Caco-2 (cell line): Measurements from ENCODE around the gene NXPH4. TPM values are rescaled to one million over a fixed set of nuclear protein-coding genes. Genes with fewer than 3 reads are reported as not detected.

Experiments used
- BruUV-seq: library from RNA; stranded (reverse); fragments of 400-500 nt; replicated peaks from 2 replicates; lab custom pipeline; 2021; lab: Mats Ljungman, UMichigan
- CTCF ChIA-PET: fragments of 300-600 bp; sonication (Branson Sonifier 250); formaldehyde crosslinking; loops from one replicate; lab custom pipeline; 2022; ENCODE audit warnings: antibody characterized with exemption; lab: Charles Lee
- POLR2A ChIA-PET: fragments of 300-600 bp; sonication (Branson Sonifier 250); formaldehyde crosslinking; loops from one replicate; lab custom pipeline; 2022; ENCODE audit warnings: antibody characterized with exemption; lab: Charles Lee
- DNase-seq, 2 experiments: peaks; one replicate each; pipeline versions ENCODE4 v3.0.0 to v3.0.0-alpha.2; 2020 to 2022
- H3K27me3 ChIP-seq: replicated peaks from 2 replicates; pipeline ENCODE4 v1.6.0; 2011; ENCODE audit warnings: low read length; ENCODE audit not compliant: control insufficient read depth, insufficient read depth
- H3K36me3 ChIP-seq: 2 replicates; pipeline ENCODE4 v1.5.1; 2011; ENCODE audit warnings: low read length; ENCODE audit not compliant: control insufficient read depth, insufficient read depth
- H3K4me1 ChIP-seq: fragments of 250-450 bp; sonication (Bioruptor Pico); 2 replicates; pipeline ENCODE4 v1.5.1; 2020; ENCODE audit warnings: mild to moderate bottlenecking
- H3K4me3 ChIP-seq: 2 replicates; pipeline ENCODE4 v1.5.1; 2011; ENCODE audit warnings: low read depth, mild to moderate bottlenecking, control low read depth, low read length
- H3K9me3 ChIP-seq: fragments of 250-450 bp; sonication (Bioruptor Pico); 2 replicates; pipeline ENCODE4 v1.5.1; 2020; ENCODE audit warnings: mild to moderate bottlenecking, moderate library complexity
- H3K27ac Mint-ChIP-seq: one replicate; pipeline ENCODE4 v1.8.0; 2022; ENCODE audit warnings: mixed read lengths; ENCODE audit not compliant: unreplicated experiment
- H3K27me3 Mint-ChIP-seq: one replicate; pipeline ENCODE4 v1.8.0; 2022; ENCODE audit warnings: mixed read lengths; ENCODE audit not compliant: insufficient read depth, unreplicated experiment
- H3K36me3 Mint-ChIP-seq: one replicate; pipeline ENCODE4 v1.8.0; 2022; ENCODE audit warnings: mild to moderate bottlenecking, mixed read lengths; ENCODE audit not compliant: insufficient read depth, unreplicated experiment
- H3K4me1 Mint-ChIP-seq: one replicate; pipeline ENCODE4 v1.8.0; 2022; ENCODE audit warnings: low read depth, mixed read lengths; ENCODE audit not compliant: unreplicated experiment
- H3K4me3 Mint-ChIP-seq: one replicate; pipeline ENCODE4 v1.8.0; 2022; ENCODE audit warnings: mild to moderate bottlenecking, moderate library complexity, mixed read lengths; ENCODE audit not compliant: unreplicated experiment
- H3K9me3 Mint-ChIP-seq: one replicate; pipeline ENCODE4 v1.8.0; 2022; ENCODE audit warnings: mixed read lengths; ENCODE audit not compliant: unreplicated experiment
- CTCF ChIP-seq, 2 experiments: fragments of 200-600 bp in 1 of 2; IDR thresholded peaks; 1 replicate in 1 of 2; 2 replicates in 1 of 2; pipeline versions ENCODE4 v1.5.1 to v1.8.0; 2011 to 2022; ENCODE audit warnings: antibody characterized with exemption in 1 of 2, control low read depth in 1 of 2, inconsistent platforms in 1 of 2, low read depth in 1 of 2, low read length in 1 of 2, mild to moderate bottlenecking in 1 of 2, moderate library complexity in 1 of 2; ENCODE audit not compliant: insufficient read depth in 1 of 2, severe bottlenecking in 1 of 2, unreplicated experiment in 1 of 2
- intact Hi-C: fragments of 100-400 bp; cut with micrococcal nuclease; formaldehyde crosslinking; loops from one replicate; pipeline ENCODE4 v1.10.0; 2022; ENCODE audit not compliant: unreplicated experiment
- total RNA-seq: library from RNA; stranded (reverse); gene quantifications from 2 replicates; pipeline ENCODE4 v1.2.3, GENCODE V29; 2022

Gene NXPH4
- total RNA-seq, 1 experiment from 2014 or later = 10.0 TPM

GRCh38 chr12:57188090-57188425 is 28.5 kb upstream of the NXPH4 start:
- H3K27ac Mint-ChIP-seq = no peak overlapping the region
- TF ChIP-seq CTCF (IDR thresholded peaks at IDR 0.05; ENCODE audit: insufficient read depth in 1 of 2, low read depth in 1 of 2, low read length in 1 of 2, severe bottlenecking in 1 of 2, unreplicated experiment in 1 of 2) = no peak
- H3K9me3 ChIP-seq = no peaks in the 10 kb centered on the region
- H3K4me1 ChIP-seq = no peaks in the 10 kb centered on the region
- no peaks in the 10 kb centered on the region for H3K27me3 ChIP-seq
- H3K4me3 Mint-ChIP-seq = no peak overlapping the region
- H3K27me3 Mint-ChIP-seq = no peaks in the 10 kb centered on the region
- no TSS peak for BruUV-seq
- peaks cover 60% of the 10 kb centered on the region for H3K36me3 Mint-ChIP-seq
- peaks cover 3% of the 10 kb centered on the region for H3K4me1 Mint-ChIP-seq
- H3K36me3 ChIP-seq = peaks cover 5% of the 10 kb centered on the region
- DNase-seq = no peak
- ChIA-PET CTCF (interaction anchor here (0.6 kb wide), 1 partner anchor 36 kb away, joined by 3 read pairs; no protein-coding TSS in a partner anchor), POLR2A (no interaction called here)
- H3K9me3 Mint-ChIP-seq = no peaks in the 10 kb centered on the region
- intact Hi-C loops = no loop called here
- no peak overlapping the region for H3K4me3 ChIP-seq

DNA sequence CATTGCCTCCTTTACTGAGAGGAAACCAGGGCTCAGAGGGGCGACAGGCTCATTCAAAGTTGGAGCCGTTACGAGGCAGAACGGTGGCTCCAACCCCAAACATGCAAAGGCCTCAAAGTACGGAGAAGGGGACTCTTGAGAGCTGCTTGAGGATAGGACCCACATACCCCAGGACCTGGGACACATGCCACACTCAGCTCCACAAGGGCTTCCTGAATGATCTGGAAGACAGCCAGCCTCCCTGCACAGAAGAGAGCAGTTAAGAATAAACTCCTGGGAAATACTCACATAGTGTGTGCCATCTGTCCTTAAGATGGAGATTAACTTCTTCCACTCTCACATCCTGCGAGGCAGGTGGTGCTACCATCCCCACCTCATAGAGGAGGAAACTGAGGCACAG is 26.6 kb upstream of the NXPH4 start:
- peaks cover 8% of the 10 kb centered on the region for H3K36me3 ChIP-seq
- POLR2A ChIA-PET = no interaction called here
- no TSS peak for BruUV-seq
- H3K4me1 ChIP-seq = no peaks in the 10 kb centered on the region
- no peak overlapping the region for H3K4me3 Mint-ChIP-seq
- TF ChIP-seq CTCF (IDR thresholded peaks at IDR 0.05; ENCODE audit: insufficient read depth in 1 of 2, low read depth in 1 of 2, low read length in 1 of 2, severe bottlenecking in 1 of 2, unreplicated experiment in 1 of 2) = no peak
- H3K9me3 ChIP-seq = no peaks in the 10 kb centered on the region
- H3K27ac Mint-ChIP-seq = no peak overlapping the region
- no peak for DNase-seq
- no peaks in the 10 kb centered on the region for H3K27me3 Mint-ChIP-seq
- no peaks in the 10 kb centered on the region for H3K27me3 ChIP-seq
- no peaks in the 10 kb centered on the region for H3K4me1 Mint-ChIP-seq
- H3K4me3 ChIP-seq = no peak overlapping the region
- no peaks in the 10 kb centered on the region for H3K9me3 Mint-ChIP-seq
- peaks cover 42% of the 10 kb centered on the region for H3K36me3 Mint-ChIP-seq
- CTCF ChIA-PET = interaction anchor here (0.8 kb wide), 1 partner anchor 62 kb away, joined by 3 read pairs; no protein-coding TSS in a partner anchor
- intact Hi-C loops = no loop called here

DNA sequence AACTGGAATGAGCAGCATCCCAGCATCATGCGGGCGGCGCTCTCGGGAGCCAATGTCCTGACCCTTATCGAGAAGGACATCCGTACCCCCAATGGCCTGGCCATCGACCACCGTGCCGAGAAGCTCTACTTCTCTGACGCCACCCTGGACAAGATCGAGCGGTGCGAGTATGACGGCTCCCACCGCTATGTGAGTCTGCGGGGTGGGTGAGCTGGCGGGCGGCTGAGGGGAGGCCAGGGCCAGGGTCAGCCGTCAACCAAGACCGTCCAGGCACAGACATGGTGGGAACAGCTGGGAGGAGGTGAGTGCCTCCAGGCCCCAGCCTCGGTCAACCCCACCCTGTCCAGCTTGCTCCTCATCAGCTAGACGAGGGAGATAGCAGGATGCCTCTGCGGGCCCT is 25.8 kb upstream of the NXPH4 start:
- Mint-ChIP-seq H3K27ac (no peak overlapping the region), H3K9me3 (no peaks in the 10 kb centered on the region), H3K36me3 (peaks cover 41% of the 10 kb centered on the region), H3K4me1 (no peaks in the 10 kb centered on the region), H3K27me3 (no peaks in the 10 kb centered on the region), H3K4me3 (no peak overlapping the region)
- Histone ChIP-seq H3K36me3 (peaks cover 8% of the 10 kb centered on the region), H3K4me3 (no peak overlapping the region), H3K4me1 (no peaks in the 10 kb centered on the region), H3K9me3 (no peaks in the 10 kb centered on the region), H3K27me3 (no peaks in the 10 kb centered on the region)
- no peak for DNase-seq
- BruUV-seq = no TSS peak
- CTCF ChIA-PET = interaction anchor here (1.0 kb wide), 1 partner anchor 16 kb away, joined by 3 read pairs; no protein-coding TSS in a partner anchor
- intact Hi-C loops = no loop called here
- POLR2A ChIA-PET = no interaction called here
- TF ChIP-seq CTCF (IDR thresholded peaks at IDR 0.05; ENCODE audit: insufficient read depth in 1 of 2, low read depth in 1 of 2, low read length in 1 of 2, severe bottlenecking in 1 of 2, unreplicated experiment in 1 of 2) = no peak
